Dendritic cell treated with granulocyte-macrophage colony-stimulating factor and Interleukin-4, amounts not matched to agents 40 ng/mL and 50 ng/mL, for 4 days (primary cell): ENCODE data around the gene SGIP1.

Experiments used
- H3K27ac Mint-ChIP-seq: one replicate; pipeline ENCODE4 v1.8.0; 2022; ENCODE audit warnings: mild to moderate bottlenecking, mixed read lengths
- H3K27me3 Mint-ChIP-seq: one replicate; pipeline ENCODE4 v1.8.0; 2022; ENCODE audit warnings: mild to moderate bottlenecking, mixed read lengths
- H3K36me3 Mint-ChIP-seq: one replicate; pipeline ENCODE4 v1.8.0; 2022; ENCODE audit warnings: low read depth, mixed read lengths
- H3K4me1 Mint-ChIP-seq: one replicate; pipeline ENCODE4 v1.8.0; 2022; ENCODE audit warnings: low read depth, mixed read lengths
- H3K4me3 Mint-ChIP-seq: one replicate; pipeline ENCODE4 v1.8.0; 2022; ENCODE audit warnings: mild to moderate bottlenecking, moderate library complexity, mixed read lengths
- H3K9me3 Mint-ChIP-seq: one replicate; pipeline ENCODE4 v1.8.0; 2022; ENCODE audit warnings: mixed read lengths
- intact Hi-C: fragments of 100-400 bp; cut with micrococcal nuclease; formaldehyde crosslinking; loops from one replicate; pipeline ENCODE4 v1.15.0; 2022

Gene SGIP1

DNA sequence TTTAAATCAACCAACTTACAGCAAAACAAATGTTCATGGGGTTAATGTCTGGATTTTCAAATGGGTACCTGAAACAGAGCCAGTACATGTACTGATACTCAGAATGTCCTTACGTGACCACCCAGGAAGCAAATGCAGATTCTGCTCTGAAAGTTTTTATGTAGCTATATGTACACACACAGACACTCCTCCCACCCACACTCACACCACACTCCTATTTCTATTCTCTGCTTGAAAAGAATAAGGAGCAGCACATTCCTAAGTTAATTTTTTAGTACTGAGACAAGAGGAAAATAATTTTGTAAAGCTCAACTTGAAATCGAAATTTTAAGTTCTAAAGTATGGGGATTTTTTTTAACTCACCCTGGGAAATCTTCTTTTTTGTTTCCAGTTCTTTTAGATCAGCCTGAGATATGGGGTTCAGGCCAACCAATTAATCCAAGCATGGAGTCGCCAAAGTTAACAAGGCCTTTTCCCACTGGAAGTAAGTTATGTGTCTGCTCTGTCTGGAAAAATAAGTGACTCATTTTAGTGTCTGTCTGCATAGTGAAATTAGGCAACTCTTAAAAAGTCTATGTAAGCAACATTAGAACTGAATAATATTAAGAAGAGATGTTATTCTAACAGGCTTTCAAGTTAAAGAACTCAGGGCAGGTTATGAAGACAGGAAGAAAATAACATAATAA is 142.8 kb downstream of the SGIP1 start:
- Mint-ChIP-seq H3K27me3 (no peaks in the 10 kb centered on the region), H3K36me3 (no peaks in the 10 kb centered on the region), H3K4me3 (no peak overlapping the region), H3K9me3 (no peaks in the 10 kb centered on the region), H3K4me1 (no peaks in the 10 kb centered on the region), H3K27ac (no peak overlapping the region)
- intact Hi-C loops, result no loop called here

DNA sequence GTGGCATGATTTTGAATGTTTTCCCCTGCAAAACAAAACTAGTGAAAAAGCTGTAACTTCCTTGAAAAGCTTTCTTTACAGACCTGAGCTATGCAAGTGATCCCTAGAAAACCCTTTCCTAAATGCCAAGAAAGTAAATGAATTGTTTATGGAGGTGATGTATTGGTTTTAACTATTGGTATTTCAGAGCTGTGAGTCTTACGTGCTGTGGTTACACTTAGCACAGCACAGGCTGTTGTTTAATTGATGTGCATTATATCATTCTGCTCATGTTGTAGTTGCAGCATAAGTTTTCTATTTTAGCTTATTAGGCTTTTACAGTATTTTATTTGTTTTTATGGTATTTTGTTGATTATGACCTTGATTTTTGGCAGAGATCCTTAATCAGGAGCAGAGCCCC is 144.2 kb downstream of the SGIP1 start:
- intact Hi-C loops, result no loop called here
- Mint-ChIP-seq H3K4me1 (no peaks in the 10 kb centered on the region), H3K36me3 (no peaks in the 10 kb centered on the region), H3K27ac (no peak overlapping the region), H3K9me3 (no peaks in the 10 kb centered on the region), H3K4me3 (no peak overlapping the region), H3K27me3 (no peaks in the 10 kb centered on the region)

DNA sequence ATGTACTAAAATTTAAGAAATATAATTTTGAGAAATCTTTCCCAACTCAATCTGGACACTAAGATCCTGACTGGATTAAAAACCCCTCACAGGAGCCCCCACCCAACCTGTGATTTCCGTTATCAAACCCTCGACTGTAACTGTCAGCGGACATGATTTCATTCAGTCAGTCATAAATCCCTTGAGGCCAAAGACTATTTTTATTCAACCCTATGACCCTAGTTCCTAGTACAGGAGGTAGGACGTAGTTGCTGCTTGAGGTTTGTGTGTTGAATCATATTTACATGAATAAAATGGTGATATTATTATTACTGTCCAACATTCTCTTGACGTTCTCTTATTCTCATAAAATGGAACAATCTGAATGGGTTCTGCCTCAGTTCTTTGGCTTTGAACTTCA is 145.2 kb downstream of the SGIP1 start:
- intact Hi-C loops, result no loop called here
- H3K27ac Mint-ChIP-seq, result no peak overlapping the region
- H3K4me3 Mint-ChIP-seq, result no peak overlapping the region
- H3K27me3 Mint-ChIP-seq, result no peaks in the 10 kb centered on the region
- H3K4me1 Mint-ChIP-seq, result no peaks in the 10 kb centered on the region
- H3K36me3 Mint-ChIP-seq, result no peaks in the 10 kb centered on the region
- no peaks in the 10 kb centered on the region for H3K9me3 Mint-ChIP-seq

DNA sequence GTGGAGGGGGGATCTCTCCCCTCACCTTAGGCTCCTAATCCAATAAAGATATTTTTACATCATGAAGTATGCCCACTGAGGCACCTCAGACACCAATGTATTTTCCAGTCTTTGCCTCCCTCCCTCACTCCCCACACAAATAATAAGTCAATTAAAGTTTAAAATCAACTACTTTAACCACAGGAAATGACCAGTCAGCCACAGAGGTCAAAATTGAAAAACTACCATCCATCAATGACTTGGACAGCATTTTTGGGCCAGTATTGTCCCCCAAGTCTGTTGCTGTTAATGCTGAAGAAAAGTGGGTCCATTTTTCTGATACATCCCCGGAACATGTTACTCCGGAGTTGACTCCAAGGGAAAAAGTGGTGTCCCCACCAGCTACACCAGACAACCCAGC is 147.7 kb downstream of the SGIP1 start:
- intact Hi-C loops, result no loop called here
- Mint-ChIP-seq H3K27ac (no peak overlapping the region), H3K27me3 (no peaks in the 10 kb centered on the region), H3K4me3 (no peak overlapping the region), H3K36me3 (no peaks in the 10 kb centered on the region), H3K4me1 (no peaks in the 10 kb centered on the region), H3K9me3 (no peaks in the 10 kb centered on the region)

DNA sequence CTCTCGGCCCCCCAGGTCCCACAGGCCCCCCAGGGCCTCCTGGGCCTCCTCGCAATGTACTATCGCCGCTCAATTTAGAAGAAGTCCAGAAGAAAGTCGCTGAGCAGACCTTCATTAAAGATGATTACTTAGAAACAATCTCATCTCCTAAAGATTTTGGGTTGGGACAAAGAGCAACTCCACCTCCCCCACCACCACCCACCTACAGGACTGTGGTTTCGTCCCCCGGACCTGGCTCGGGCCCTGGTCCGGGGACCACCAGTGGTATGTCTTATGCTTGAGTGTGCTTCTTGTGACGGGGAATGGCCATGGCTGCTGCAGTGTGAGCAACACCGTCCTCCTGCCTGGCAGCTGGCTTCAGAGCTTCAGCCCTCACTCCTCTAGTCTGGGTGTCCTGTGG is 148.2 kb downstream of the SGIP1 start:
- no peaks in the 10 kb centered on the region for H3K27me3 Mint-ChIP-seq

DNA sequence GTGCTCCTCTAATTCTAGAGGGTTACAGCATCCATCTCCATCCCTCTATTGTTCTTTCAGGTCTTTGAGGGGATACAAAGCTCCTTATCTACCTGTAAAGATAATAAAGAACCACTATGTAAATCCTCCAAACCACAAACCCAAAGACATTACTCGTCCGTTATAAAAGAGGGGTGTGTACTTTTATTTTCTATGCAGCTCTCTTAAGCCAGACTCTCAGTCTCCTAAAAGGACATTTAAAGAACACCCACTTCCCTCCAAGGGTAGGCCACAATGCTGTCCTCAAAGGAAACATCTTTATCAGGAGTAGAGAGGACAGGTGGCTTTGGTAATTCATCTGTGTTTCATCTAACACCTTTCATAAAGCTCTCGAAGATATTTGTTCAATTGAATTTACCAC is 150.4 kb downstream of the SGIP1 start:
- H3K4me1 Mint-ChIP-seq, result no peaks in the 10 kb centered on the region
- H3K9me3 Mint-ChIP-seq, result no peaks in the 10 kb centered on the region
- H3K27me3 Mint-ChIP-seq, result no peaks in the 10 kb centered on the region
- no peak overlapping the region for H3K27ac Mint-ChIP-seq
- intact Hi-C loops, result no loop called here
- no peak overlapping the region for H3K4me3 Mint-ChIP-seq
- H3K36me3 Mint-ChIP-seq, result no peaks in the 10 kb centered on the region

More for the DNA sequence above, 148.2 kb downstream of the SGIP1 start:
- no peaks in the 10 kb centered on the region for H3K4me1 Mint-ChIP-seq
- no peaks in the 10 kb centered on the region for H3K9me3 Mint-ChIP-seq
- intact Hi-C loops, result no loop called here
- no peak overlapping the region for H3K27ac Mint-ChIP-seq
- no peak overlapping the region for H3K4me3 Mint-ChIP-seq
- H3K36me3 Mint-ChIP-seq, result no peaks in the 10 kb centered on the region

DNA sequence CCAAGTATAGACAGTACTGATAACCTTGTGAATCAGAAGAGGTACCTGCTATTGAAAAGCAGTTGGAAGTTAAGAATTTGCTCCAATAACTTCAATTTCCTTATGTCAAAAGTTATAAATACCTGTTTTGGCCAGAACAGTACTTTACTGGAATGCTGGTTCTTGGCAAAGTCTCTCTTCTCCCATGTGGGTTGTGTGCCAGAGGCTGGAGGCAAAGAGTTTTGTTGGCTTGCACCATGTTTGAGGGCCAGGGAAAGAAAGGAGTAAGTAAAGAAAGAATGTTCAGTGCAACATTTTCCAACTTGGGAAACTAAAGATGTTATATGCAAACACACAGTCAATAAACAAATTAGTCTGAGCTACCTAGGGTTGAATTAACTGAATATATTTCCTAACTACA is 151.3 kb downstream of the SGIP1 start:
- H3K4me3 Mint-ChIP-seq, result no peak overlapping the region
- H3K9me3 Mint-ChIP-seq, result no peaks in the 10 kb centered on the region
- H3K27ac Mint-ChIP-seq, result no peak overlapping the region
- H3K36me3 Mint-ChIP-seq, result no peaks in the 10 kb centered on the region
- intact Hi-C loops, result no loop called here
- H3K4me1 Mint-ChIP-seq, result no peaks in the 10 kb centered on the region
- H3K27me3 Mint-ChIP-seq, result no peaks in the 10 kb centered on the region

DNA sequence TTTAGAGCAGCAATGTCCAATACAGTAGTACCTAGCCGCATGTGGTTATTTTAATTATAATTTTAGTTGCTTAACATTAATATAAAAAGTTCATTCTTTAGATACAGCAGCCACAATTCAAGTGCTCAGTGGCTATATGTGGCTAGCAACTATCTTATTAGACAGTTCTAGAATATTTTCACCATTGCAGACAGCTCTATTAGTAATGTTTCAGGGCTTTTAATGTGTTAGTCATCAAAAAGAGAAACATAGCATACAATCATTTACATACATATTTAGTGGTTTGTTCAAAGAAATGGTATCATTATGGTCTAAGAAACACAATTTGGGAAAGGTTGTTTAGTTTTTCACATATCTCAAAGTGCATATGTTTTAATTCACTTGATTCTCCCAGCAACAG is 151.7 kb downstream of the SGIP1 start:
- Mint-ChIP-seq H3K27me3 (no peaks in the 10 kb centered on the region), H3K4me1 (no peaks in the 10 kb centered on the region), H3K9me3 (no peaks in the 10 kb centered on the region), H3K27ac (no peak overlapping the region), H3K36me3 (no peaks in the 10 kb centered on the region), H3K4me3 (no peak overlapping the region)
- intact Hi-C loops, result no loop called here

DNA sequence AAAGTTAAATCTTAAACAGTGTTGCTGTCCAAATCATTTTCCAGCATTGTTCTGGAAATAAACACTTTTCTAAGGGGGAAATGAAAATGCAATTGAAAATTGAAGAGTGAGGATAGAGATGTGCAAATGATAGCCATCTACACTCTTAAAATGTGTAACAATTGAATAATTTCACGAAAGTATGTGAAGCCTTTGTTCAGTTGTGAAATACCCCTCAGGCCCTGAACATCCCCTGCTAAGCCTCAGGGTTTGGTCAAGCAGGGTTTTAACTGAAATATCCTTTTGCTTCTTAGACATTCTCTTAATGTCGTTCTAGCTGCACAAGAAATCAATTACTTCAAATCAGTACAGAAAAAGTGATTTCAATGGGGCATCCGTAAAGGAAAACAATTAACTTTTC is 152.5 kb downstream of the SGIP1 start:
- Mint-ChIP-seq H3K4me1 (no peaks in the 10 kb centered on the region), H3K9me3 (no peaks in the 10 kb centered on the region), H3K36me3 (no peaks in the 10 kb centered on the region), H3K4me3 (no peak overlapping the region), H3K27me3 (no peaks in the 10 kb centered on the region), H3K27ac (no peak overlapping the region)
- intact Hi-C loops, result no loop called here

DNA sequence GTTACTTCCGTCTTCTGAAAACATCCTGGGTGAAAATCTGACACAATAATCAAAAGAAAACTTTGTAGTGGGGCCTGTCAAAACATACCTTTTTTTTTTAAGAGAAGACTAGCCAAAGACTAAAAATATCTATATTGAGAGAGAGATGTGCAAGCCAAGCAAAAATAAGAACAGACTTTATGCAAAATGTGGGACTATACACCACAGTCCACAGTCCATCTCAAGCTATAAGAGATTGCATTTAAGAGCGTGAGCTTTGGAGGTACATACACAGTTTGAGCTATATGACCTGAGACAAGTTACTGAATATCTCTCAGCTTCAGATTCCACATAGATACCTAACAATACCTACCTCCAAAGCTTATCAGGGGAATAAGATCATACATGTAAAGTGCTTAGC is 153.4 kb downstream of the SGIP1 start:
- Mint-ChIP-seq H3K4me1 (no peaks in the 10 kb centered on the region), H3K36me3 (no peaks in the 10 kb centered on the region), H3K27ac (no peak overlapping the region), H3K4me3 (no peak overlapping the region), H3K9me3 (no peaks in the 10 kb centered on the region), H3K27me3 (no peaks in the 10 kb centered on the region)
- intact Hi-C loops, result no loop called here

DNA sequence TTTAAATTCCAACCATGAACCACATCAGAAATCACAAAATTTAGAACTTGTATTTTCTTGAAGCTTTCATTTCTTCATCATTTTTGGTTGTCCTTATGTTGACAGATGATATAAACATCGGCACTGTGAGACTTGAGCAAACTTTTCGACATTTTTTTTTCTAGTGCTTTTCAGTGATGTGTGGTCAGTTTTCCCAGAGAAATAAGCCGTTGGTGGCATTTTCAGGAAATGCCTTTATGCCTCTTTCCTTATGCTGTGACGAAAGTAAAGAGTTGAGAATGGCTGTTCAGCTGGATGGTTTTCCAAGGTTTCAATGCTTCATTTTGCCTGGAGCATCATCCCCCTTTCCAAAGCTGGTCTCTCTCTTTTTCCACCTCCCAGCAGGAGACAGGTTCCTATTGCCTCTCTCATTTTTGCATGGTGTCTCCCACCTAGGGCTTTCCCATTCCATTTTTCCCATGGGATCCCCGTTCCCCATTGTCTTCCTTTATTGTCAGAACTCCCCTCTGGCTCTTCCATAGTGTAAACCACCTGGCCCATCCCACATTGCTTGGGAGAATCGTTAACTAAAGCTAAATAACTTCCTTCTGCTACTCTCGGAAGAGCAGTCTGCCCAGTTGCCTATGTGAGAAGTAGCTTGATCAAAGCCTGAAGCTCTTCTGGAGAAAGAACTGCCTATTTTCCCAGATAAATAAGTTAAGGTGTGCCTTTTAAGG is 156.9 kb downstream of the SGIP1 start:
- Mint-ChIP-seq H3K27me3 (no peaks in the 10 kb centered on the region), H3K4me3 (no peak overlapping the region), H3K9me3 (no peaks in the 10 kb centered on the region), H3K4me1 (peaks cover 6% of the 10 kb centered on the region), H3K27ac (no peak overlapping the region), H3K36me3 (no peaks in the 10 kb centered on the region)
- intact Hi-C loops, result no loop called here

DNA sequence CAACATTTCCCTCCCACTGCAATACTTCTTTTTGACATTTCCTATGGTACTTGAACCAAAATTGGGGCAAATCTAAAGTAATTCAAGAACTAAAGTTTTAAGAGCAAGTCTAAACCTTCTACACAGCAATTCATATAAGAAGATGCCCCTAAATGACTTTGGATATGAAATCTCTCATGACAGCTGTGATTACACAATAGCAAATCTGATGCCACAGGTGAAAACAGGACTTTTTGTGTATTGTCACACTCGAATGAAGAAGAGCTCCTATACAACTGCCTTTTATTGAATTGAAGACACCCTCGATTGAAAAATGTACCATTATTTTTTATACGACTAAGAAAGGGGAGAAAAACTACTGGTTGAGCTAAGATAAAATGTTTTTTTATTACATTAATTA is 158.7 kb downstream of the SGIP1 start:
- intact Hi-C loops, result no loop called here

DNA sequence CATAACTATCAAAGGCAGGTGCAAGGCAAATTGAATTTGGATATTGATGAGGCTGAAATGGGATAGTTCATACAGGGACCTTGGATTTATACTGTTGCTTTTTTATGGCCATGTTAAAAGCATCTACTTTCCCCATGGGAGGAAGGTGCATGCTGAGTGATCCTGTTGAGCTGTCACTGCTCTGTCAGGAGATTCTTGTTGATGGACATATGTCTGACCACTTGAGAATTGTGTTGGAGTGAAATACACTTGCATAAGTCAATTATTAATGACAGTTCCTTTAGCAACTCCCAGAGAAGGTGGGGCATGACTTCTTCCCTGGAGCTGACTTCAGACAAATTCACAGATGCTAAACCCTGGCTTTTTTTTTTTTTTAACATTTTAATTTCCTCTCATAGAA is 159.9 kb downstream of the SGIP1 start:
- Mint-ChIP-seq H3K9me3 (no peaks in the 10 kb centered on the region), H3K4me3 (no peak overlapping the region), H3K27ac (no peak overlapping the region), H3K36me3 (no peaks in the 10 kb centered on the region), H3K4me1 (peaks cover 6% of the 10 kb centered on the region), H3K27me3 (no peaks in the 10 kb centered on the region)
- intact Hi-C loops, result no loop called here

More for the DNA sequence above, 158.7 kb downstream of the SGIP1 start:
- H3K36me3 Mint-ChIP-seq, result no peaks in the 10 kb centered on the region
- H3K27ac Mint-ChIP-seq, result no peak overlapping the region
- H3K9me3 Mint-ChIP-seq, result no peaks in the 10 kb centered on the region
- peaks cover 6% of the 10 kb centered on the region for H3K4me1 Mint-ChIP-seq
- no peaks in the 10 kb centered on the region for H3K27me3 Mint-ChIP-seq
- H3K4me3 Mint-ChIP-seq, result no peak overlapping the region

DNA sequence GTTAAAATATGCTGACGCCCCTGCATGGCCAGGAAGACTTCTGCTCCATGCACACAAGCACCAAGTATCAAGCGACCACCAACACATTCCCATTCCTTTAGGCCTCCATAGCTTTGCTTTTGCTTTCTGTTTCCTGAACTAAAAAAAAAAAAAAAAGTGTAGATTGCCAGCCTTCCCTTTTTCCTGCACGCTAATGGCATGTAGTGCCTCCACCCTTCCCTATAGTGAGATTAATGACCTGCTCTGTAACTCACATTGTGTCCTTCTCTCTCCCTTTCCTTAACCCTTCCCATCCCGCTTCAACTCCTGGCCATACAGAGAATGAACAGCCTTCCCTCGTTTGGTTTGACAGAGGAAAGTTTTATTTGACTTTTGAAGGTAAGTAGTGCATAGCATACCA is 161.2 kb downstream of the SGIP1 start:
- intact Hi-C loops, result no loop called here
- Mint-ChIP-seq H3K4me1 (peaks cover 6% of the 10 kb centered on the region), H3K27ac (no peak overlapping the region), H3K9me3 (no peaks in the 10 kb centered on the region), H3K36me3 (no peaks in the 10 kb centered on the region), H3K27me3 (no peaks in the 10 kb centered on the region), H3K4me3 (no peak overlapping the region)

DNA sequence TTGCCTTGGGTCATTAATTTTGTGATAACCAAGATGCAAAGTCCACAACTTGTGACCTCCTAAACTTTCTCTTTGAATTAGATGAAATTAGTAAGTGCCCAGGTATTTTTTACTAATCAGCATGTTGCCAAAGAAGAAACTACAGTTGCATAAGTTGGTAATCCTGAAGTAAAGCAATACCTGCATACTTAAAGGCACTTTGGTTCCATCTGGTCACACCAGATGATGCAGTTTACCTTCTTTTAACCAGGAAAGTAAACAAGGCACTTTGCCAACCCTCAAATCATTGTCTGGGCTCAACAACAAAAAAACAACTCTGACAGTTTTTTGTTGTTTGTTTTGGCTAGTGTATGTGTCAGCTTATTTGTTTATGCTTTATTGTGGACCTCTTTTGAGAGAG is 162.8 kb downstream of the SGIP1 start:
- Mint-ChIP-seq H3K27me3 (no peaks in the 10 kb centered on the region), H3K4me1 (peaks cover 6% of the 10 kb centered on the region), H3K9me3 (no peaks in the 10 kb centered on the region), H3K4me3 (no peak overlapping the region), H3K36me3 (no peaks in the 10 kb centered on the region), H3K27ac (no peak overlapping the region)
- intact Hi-C loops, result no loop called here
